Activated CD8-positive, alpha-beta T cell treated with anti-CD3 and anti-CD28 coated beads, Interleukin-2, amount 10 ng/mL, durations not matched to agents 7 days and 5 days (primary cell): ENCODE measurements around the gene CYB561A3. TPM values are rescaled to one million over a fixed set of nuclear protein-coding genes. Genes with fewer than 3 reads are reported as not detected.

Experiments used
- ATAC-seq: fragments of 150-1000 bp; cut with Tn5 transposase; one replicate; pipeline ENCODE4 v1.10.0; 2021; ENCODE audit warnings: moderate library complexity
- CTCF ChIA-PET: fragments of 350-600 bp; sonication (Branson Sonifier 250); formaldehyde crosslinking; loops from one replicate; lab custom pipeline; 2021; ENCODE audit warnings: antibody characterized with exemption; lab: Charles Lee
- POLR2A ChIA-PET: fragments of 350-600 bp; sonication (Branson Sonifier 250); formaldehyde crosslinking; loops from one replicate; lab custom pipeline; 2021; ENCODE audit warnings: antibody characterized with exemption; lab: Charles Lee
- DNase-seq: peaks from one replicate; pipeline ENCODE4 v3.0.0-alpha.2; 2020
- H3K27ac Mint-ChIP-seq: one replicate; pipeline ENCODE4 v1.8.0; 2021; ENCODE audit warnings: mild to moderate bottlenecking, mixed read lengths
- H3K27me3 Mint-ChIP-seq: one replicate; pipeline ENCODE4 v1.8.0; 2021; ENCODE audit warnings: low read depth, mixed read lengths
- H3K36me3 Mint-ChIP-seq: one replicate; pipeline ENCODE4 v1.8.0; 2021; ENCODE audit warnings: low read depth, mixed read lengths
- H3K4me1 Mint-ChIP-seq: one replicate; pipeline ENCODE4 v1.8.0; 2021; ENCODE audit warnings: low read depth, mixed read lengths
- H3K4me3 Mint-ChIP-seq: one replicate; pipeline ENCODE4 v1.8.0; 2021; ENCODE audit warnings: mild to moderate bottlenecking, mixed read lengths
- H3K9me3 Mint-ChIP-seq: one replicate; pipeline ENCODE4 v1.8.0; 2022; ENCODE audit warnings: mixed read lengths; ENCODE audit not compliant: insufficient read depth
- total RNA-seq, 2 experiments: library from RNA; stranded (reverse); gene quantifications; one replicate each; pipeline ENCODE4 v1.2.3, GENCODE V29; 2021

Gene CYB561A3
- total RNA-seq, 2 experiments from 2014 or later = 53.2 to 55.6 TPM

DNA sequence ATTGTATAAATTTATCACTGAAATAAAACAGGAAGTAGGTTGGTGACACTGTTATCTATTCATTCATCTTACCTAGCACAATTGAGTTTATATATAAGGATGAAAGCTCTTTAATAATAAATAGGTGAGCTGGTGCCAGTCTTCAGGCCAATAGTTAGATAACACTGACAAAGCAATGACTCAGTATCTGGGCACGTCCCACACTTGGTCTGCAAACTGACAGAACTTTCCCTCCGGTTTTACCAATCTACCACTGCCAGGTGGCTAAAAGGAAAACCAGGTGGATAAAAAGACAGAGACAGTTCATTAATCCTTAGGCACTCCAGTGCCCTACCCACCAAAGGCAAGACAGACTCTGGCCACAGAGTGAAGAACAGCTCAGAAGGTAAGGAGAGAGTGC lies 46.4 kb downstream of the CYB561A3 start:
- no peaks in the 10 kb centered on the region for H3K27me3 Mint-ChIP-seq
- POLR2A ChIA-PET = no interaction called here
- H3K4me3 Mint-ChIP-seq = no peak overlapping the region
- DNase-seq (no peak), ATAC-seq (no peak)
- H3K27ac Mint-ChIP-seq = no peak overlapping the region
- no peaks in the 10 kb centered on the region for H3K9me3 Mint-ChIP-seq
- H3K36me3 Mint-ChIP-seq = peaks cover 49% of the 10 kb centered on the region
- H3K4me1 Mint-ChIP-seq = no peaks in the 10 kb centered on the region
- CTCF ChIA-PET = no interaction called here

- peaks cover 34% of the 10 kb centered on the region for H3K36me3 Mint-ChIP-seq
- no peaks in the 10 kb centered on the region for H3K4me1 Mint-ChIP-seq
- DNase-seq (no peak), ATAC-seq (no peak)
- no peaks in the 10 kb centered on the region for H3K9me3 Mint-ChIP-seq
- H3K4me3 Mint-ChIP-seq = no peak overlapping the region
- H3K27ac Mint-ChIP-seq = no peak overlapping the region
- CTCF ChIA-PET = interaction anchor here (0.8 to 1.0 kb wide), 2 partner anchors 25 to 74 kb away, joined by 3 to 4 read pairs; no protein-coding TSS in a partner anchor
- POLR2A ChIA-PET = no interaction called here
- no peaks in the 10 kb centered on the region for H3K27me3 Mint-ChIP-seq
Observed at GRCh38 chr11:61310749-61311148, 50.9 kb downstream of the CYB561A3 start.

DNA sequence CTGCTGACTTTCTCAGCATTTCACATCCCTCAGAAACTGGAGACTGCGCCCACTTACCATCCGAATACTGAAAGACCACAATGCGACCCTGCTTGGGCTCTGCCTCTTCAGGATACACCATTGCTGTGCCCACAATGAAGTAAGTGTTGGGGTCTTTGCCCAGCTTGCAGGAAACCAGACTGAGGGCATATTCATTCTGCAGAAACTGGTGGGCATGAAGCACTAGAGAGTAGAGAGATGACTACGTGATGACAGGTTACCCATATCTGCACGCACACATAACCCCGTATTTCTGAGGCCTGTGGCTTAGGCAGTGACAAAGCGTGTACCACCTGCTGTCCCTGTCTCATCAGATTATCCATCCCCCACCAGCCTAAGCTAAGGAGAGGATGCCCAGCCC lies 51.9 kb downstream of the CYB561A3 start:
- Mint-ChIP-seq H3K4me3 (no peak overlapping the region), H3K27ac (no peak overlapping the region), H3K27me3 (no peaks in the 10 kb centered on the region), H3K9me3 (no peaks in the 10 kb centered on the region), H3K36me3 (peaks cover 36% of the 10 kb centered on the region), H3K4me1 (no peaks in the 10 kb centered on the region)
- ATAC-seq (no peak), DNase-seq (no peak)
- ChIA-PET POLR2A (interaction anchor here (1.1 kb wide), 1 partner anchor 15 kb away, joined by 3 read pairs; no protein-coding TSS in a partner anchor), CTCF (interaction anchor here (0.9 to 1.0 kb wide), 2 partner anchors 15 to 26 kb away, joined by 4 read pairs; partner anchors contain the start of gene VWCE)

GRCh38 chr11:61309141-61309540 lies 52.5 kb downstream of the CYB561A3 start:
- ATAC-seq (no peak), DNase-seq (no peak)
- no peak overlapping the region for H3K27ac Mint-ChIP-seq
- no peaks in the 10 kb centered on the region for H3K27me3 Mint-ChIP-seq
- CTCF ChIA-PET = no interaction called here
- H3K4me3 Mint-ChIP-seq = no peak overlapping the region
- POLR2A ChIA-PET = interaction anchor here (1.1 kb wide), 1 partner anchor 16 kb away, joined by 3 read pairs; no protein-coding TSS in a partner anchor
- H3K4me1 Mint-ChIP-seq = no peaks in the 10 kb centered on the region
- peaks cover 38% of the 10 kb centered on the region for H3K36me3 Mint-ChIP-seq
- H3K9me3 Mint-ChIP-seq = no peaks in the 10 kb centered on the region

DNA sequence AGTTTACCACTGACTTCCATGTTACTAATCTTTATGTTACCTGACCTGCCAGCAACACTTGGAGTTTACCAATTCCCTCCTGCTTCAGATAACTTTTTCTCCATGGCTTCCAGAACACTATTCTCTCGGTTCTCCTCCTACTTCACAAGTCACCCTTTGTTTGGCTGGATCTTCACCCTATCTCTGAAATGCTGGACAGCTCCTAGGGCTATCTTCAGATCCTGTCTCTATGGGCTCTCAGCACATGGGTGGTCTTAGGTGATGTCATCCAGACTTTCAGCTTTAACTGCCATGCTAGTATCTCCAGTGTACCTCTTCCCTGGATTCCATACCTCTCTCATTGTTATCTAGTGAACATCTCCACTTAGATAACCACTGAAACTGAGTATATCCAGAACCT lies 54.3 kb downstream of the CYB561A3 start:
- H3K27me3 Mint-ChIP-seq = no peaks in the 10 kb centered on the region
- peaks cover 33% of the 10 kb centered on the region for H3K36me3 Mint-ChIP-seq
- POLR2A ChIA-PET = no interaction called here
- H3K4me3 Mint-ChIP-seq = no peak overlapping the region
- DNase-seq (no peak), ATAC-seq (no peak)
- CTCF ChIA-PET = interaction anchor here (0.8 to 1.3 kb wide), 2 partner anchors 24 to 29 kb away, joined by 3 to 4 read pairs; no protein-coding TSS in a partner anchor
- no peaks in the 10 kb centered on the region for H3K9me3 Mint-ChIP-seq
- no peak overlapping the region for H3K27ac Mint-ChIP-seq
- H3K4me1 Mint-ChIP-seq = no peaks in the 10 kb centered on the region

DNA sequence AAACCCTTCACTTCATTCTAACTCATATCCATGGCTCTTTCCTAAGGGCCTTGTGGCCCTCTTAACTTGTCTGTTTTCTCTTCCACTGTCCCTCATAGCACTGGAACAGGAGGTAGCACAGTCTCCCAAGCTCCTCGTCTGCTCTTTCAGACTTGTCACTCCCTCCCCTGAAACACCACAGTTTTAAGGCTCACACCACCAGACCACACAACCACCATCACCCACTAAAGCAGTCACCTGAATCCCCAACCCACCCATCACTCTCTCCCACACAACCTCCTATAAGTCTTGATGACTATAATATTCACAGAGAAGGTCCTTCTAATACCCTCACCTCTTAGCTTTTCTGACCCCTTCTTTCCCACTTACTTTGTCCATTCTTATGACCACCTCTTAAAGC lies 55.5 kb downstream of the CYB561A3 start:
- no peaks in the 10 kb centered on the region for H3K27me3 Mint-ChIP-seq
- ChIA-PET POLR2A (no interaction called here), CTCF (interaction anchor here (1.4 kb wide), 1 partner anchor 21 kb away, joined by 3 read pairs; no protein-coding TSS in a partner anchor)
- no peak for DNase-seq
- ATAC-seq = no peak
- H3K4me1 Mint-ChIP-seq = no peaks in the 10 kb centered on the region
- H3K4me3 Mint-ChIP-seq = no peak overlapping the region
- H3K27ac Mint-ChIP-seq = no peak overlapping the region
- no peaks in the 10 kb centered on the region for H3K9me3 Mint-ChIP-seq
- H3K36me3 Mint-ChIP-seq = peaks cover 35% of the 10 kb centered on the region

- no peak overlapping the region for H3K27ac Mint-ChIP-seq
- ATAC-seq = no peak
Observed at GRCh38 chr11:61305417-61305816, 56.3 kb downstream of the CYB561A3 start.

DNA sequence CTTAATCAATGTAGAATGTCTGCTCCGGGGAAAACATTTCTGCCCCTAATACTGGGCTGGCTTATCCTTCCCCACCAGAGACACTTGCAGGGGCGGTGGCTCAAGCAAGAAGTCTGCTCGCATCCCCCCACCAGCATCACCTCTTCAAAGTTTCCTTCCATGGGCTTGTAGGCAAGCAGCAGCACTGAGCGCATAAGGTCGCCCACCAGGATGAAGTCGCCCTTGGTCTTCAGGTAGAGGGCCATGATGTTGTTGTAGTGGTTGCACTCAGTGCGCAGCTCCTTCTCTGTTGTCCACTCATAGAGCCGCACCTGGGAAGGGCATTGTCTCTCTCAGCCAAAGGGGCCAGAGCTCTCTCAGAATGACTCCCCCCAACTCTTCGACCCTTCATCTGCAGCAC lies 58.0 kb downstream of the CYB561A3 start:
- DNase-seq = no peak
- no peak overlapping the region for H3K4me3 Mint-ChIP-seq
- ChIA-PET CTCF (no interaction called here), POLR2A (no interaction called here)
- no peak for ATAC-seq
- no peak overlapping the region for H3K27ac Mint-ChIP-seq
- H3K36me3 Mint-ChIP-seq = peaks cover 47% of the 10 kb centered on the region
- peaks cover 18% of the 10 kb centered on the region for H3K4me1 Mint-ChIP-seq
- H3K9me3 Mint-ChIP-seq = no peaks in the 10 kb centered on the region
- no peaks in the 10 kb centered on the region for H3K27me3 Mint-ChIP-seq

More at GRCh38 chr11:61305417-61305816, 56.3 kb downstream of the CYB561A3 start:
- no peak for DNase-seq
- Mint-ChIP-seq H3K4me1 (peaks cover 6% of the 10 kb centered on the region), H3K27me3 (no peaks in the 10 kb centered on the region), H3K4me3 (no peak overlapping the region), H3K36me3 (peaks cover 38% of the 10 kb centered on the region), H3K9me3 (no peaks in the 10 kb centered on the region)
- ChIA-PET CTCF (interaction anchor here (1.4 kb wide), 1 partner anchor 22 kb away, joined by 3 read pairs; no protein-coding TSS in a partner anchor), POLR2A (no interaction called here)

- Mint-ChIP-seq H3K4me1 (peaks cover 29% of the 10 kb centered on the region), H3K4me3 (no peak overlapping the region), H3K27ac (no peak overlapping the region), H3K36me3 (peaks cover 56% of the 10 kb centered on the region), H3K27me3 (no peaks in the 10 kb centered on the region), H3K9me3 (no peaks in the 10 kb centered on the region)
- DNase-seq (no peak), ATAC-seq (no peak)
- CTCF ChIA-PET = no interaction called here
- POLR2A ChIA-PET = no interaction called here
Observed at GRCh38 chr11:61302550-61302949, 59.1 kb downstream of the CYB561A3 start.

Other genes with a start within 250 kb of the CYB561A3 start
- gene VPS37C, start 200.5 kb downstream of the CYB561A3 start, total RNA-seq = 1 to 10 TPM; 3.4 to 3.8 TPM
- not detected for gene PGA3, start 158.4 kb downstream of the CYB561A3 start, total RNA-seq
- not detected for gene PGA4, start 139.5 kb downstream of the CYB561A3 start, total RNA-seq
- not detected for gene PGA5, start 120.7 kb downstream of the CYB561A3 start, total RNA-seq
- 1 to 10 TPM; 2.2 to 3.3 TPM for gene VWCE, start 66.6 kb downstream of the CYB561A3 start, total RNA-seq
- 100 to 1,000 TPM; 202 to 214 TPM for gene DDB1, start 28.8 kb downstream of the CYB561A3 start, total RNA-seq
- gene TKFC, start 28.7 kb downstream of the CYB561A3 start, total RNA-seq = 10 to 100 TPM; 24.1 to 26.4 TPM
- 10 to 100 TPM; 57.4 to 57.5 TPM for gene TMEM138, start 492 bp upstream of the CYB561A3 start, total RNA-seq
- gene TMEM216, start 30.7 kb upstream of the CYB561A3 start, total RNA-seq = 1 to 10 TPM; 6.3 to 6.4 TPM
- gene CPSF7, start 68.1 kb upstream of the CYB561A3 start, total RNA-seq = 10 to 100 TPM; 94.8 to 98.4 TPM
- gene SDHAF2, start 68.2 kb upstream of the CYB561A3 start, total RNA-seq = 10 to 100 TPM; 51.6 to 54.3 TPM
- not detected for gene LRRC10B, start 146.9 kb upstream of the CYB561A3 start, total RNA-seq
- gene SYT7, start 219.2 kb upstream of the CYB561A3 start, total RNA-seq = not detected